GM20431 (cell line): ENCODE measurements around the gene LRRC46.

Source experiments
- in situ Hi-C: fragments of 300-500 bp; cut with MseI, MboI; formaldehyde crosslinking; loops from one replicate; pipeline ENCODE4 v1.15.0; 2020; ENCODE audit warnings: low sequenced_read_pairs; ENCODE audit not compliant: unreplicated experiment

Gene LRRC46

GRCh38 chr17:47831003-47831933 lies at the start of gene LRRC46, which contains the start of gene MRPL10:
Gene LRRC46 (plus strand): TSS chr17:47831670. CDS start chr17:47831990, 320 bp downstream.
Gene MRPL10 (minus strand): TSS chr17:47831541. CDS start chr17:47831511, 30 bp downstream.
- in situ Hi-C loops: no loop called here

GRCh38 chr17:47785538-47786123 lies 45.8 kb upstream of the LRRC46 start:
- in situ Hi-C loops: no loop called here

GRCh38 chr17:47789611-47790561 lies 41.6 kb upstream of the LRRC46 start:
- in situ Hi-C loops: no loop called here

GRCh38 chr17:47791025-47791424 lies 40.4 kb upstream of the LRRC46 start:
- in situ Hi-C loops: no loop called here

- in situ Hi-C loops: no loop called here
These were observed 39.0 kb upstream of the LRRC46 start for GRCh38 chr17:47792457-47792856.

GRCh38 chr17:47792979-47793378 lies 38.5 kb upstream of the LRRC46 start:
- in situ Hi-C loops: no loop called here

GRCh38 chr17:47797797-47798196 lies 33.7 kb upstream of the LRRC46 start:
- in situ Hi-C loops: no loop called here

GRCh38 chr17:47800686-47801085 lies 30.8 kb upstream of the LRRC46 start:
- in situ Hi-C loops: no loop called here

GRCh38 chr17:47801176-47801765 lies 30.2 kb upstream of the LRRC46 start:
- in situ Hi-C loops: no loop called here

- in situ Hi-C loops: no loop called here
These were observed 29.6 kb upstream of the LRRC46 start for GRCh38 chr17:47801906-47802305.

- in situ Hi-C loops: no loop called here
These were observed 29.0 kb upstream of the LRRC46 start for GRCh38 chr17:47802341-47803022.

GRCh38 chr17:47803201-47803600 lies 28.3 kb upstream of the LRRC46 start:
- in situ Hi-C loops: no loop called here

- in situ Hi-C loops: no loop called here
These were observed 27.7 kb upstream of the LRRC46 start for GRCh38 chr17:47803751-47804150.

- in situ Hi-C loops: no loop called here
These were observed 27.0 kb upstream of the LRRC46 start for GRCh38 chr17:47804461-47804860.

GRCh38 chr17:47806026-47806912 lies 25.2 kb upstream of the LRRC46 start:
- in situ Hi-C loops: no loop called here

- in situ Hi-C loops: no loop called here
These were observed 24.6 kb upstream of the LRRC46 start for GRCh38 chr17:47806913-47807255.

- in situ Hi-C loops: no loop called here
These were observed 24.0 kb upstream of the LRRC46 start for GRCh38 chr17:47807421-47807820.

GRCh38 chr17:47808036-47808829 lies 23.2 kb upstream of the LRRC46 start:
- in situ Hi-C loops: no loop called here
